Stimulated activated CD8-positive, alpha-beta memory T cell treated with anti-CD3 and anti-CD28 coated beads, Interleukin-12 subunit alpha, Interleukin-12 subunit beta, amount 100 ng/mL, for 24 hours (primary cell): ENCODE measurements around the gene NFIX.

Experiments
- DNase-seq: peaks from one replicate; pipeline ENCODE4 v3.0.0-alpha.2; 2020; ENCODE audit errors: extremely low read depth

The NFIX gene

DNA sequence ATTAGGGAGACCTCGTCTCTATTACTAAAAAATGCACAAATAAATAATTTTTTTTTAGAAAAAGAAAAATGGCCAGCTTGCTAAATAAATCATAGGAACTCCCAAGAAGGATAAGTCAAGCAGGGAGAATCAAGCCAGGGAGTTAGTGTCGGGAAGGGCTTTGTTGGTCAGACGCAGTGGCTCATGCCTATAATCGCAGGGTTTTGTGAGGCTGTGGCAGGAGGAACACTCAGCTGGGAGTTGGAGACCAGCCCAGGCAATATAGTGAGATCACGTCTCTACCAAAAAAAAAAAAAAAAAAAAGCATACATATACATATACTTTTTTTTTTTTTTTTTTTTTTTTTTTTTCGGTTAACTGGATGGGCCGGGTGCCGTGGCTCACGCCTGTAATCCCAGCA, 131.8 kb downstream of the NFIX start:
- no peak for DNase-seq

DNA sequence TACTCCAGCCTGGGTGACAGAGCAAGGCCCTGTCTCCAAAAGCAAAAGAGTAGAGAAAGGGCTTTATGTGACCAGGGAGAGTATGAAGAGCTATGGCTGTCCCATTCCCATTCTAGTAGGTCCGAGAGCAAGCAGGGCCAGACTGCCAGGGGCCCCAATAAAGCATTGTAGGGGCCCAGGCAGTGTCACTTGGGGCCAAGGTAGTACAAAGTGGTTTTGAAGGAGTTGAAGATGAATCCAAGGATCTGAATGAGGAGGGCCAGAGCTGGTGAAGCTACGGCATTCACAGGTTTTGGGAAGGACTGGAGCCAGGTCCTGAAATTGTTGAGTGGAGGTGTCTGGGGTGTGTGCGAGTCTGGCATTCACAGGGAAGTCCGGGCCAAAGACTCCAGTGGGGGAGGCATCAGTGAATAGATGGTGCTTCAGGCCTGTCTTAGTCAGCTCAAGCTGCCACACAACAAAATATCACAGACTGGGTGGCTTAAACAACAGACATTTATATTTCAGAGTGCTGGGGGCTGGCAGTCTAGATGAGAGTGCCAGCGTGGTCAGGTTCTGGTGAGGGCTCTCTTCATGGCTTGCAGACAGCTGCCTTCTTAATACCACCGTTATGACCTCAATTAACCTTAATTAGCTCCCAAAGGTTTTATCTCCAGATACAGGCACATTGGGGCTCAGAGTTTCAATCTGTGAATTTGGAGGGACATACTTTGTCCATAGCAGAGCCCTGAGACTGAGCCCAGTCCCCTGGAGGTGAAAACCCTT, 132.7 kb downstream of the NFIX start:
- no peak for DNase-seq

DNA sequence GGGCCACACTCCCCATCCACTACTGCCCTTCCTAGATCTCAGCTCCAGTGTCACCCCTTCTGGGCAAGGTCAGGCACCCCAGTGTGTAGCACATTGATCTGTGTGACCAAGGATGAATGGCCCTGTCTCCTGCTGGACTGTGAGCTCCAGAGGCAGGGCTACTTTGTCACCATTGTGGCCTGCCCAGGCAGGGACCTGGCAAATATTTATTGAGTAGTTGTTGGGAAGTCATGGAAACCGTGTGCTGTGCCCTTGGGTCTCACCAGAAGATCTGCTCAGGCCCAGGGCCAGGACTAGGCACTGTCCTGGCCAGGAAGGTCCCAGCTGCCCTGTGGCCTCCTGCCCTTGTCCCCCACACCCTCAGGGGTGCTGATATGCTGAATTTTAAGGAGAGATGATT, 133.3 kb downstream of the NFIX start:
- no peak for DNase-seq

DNA sequence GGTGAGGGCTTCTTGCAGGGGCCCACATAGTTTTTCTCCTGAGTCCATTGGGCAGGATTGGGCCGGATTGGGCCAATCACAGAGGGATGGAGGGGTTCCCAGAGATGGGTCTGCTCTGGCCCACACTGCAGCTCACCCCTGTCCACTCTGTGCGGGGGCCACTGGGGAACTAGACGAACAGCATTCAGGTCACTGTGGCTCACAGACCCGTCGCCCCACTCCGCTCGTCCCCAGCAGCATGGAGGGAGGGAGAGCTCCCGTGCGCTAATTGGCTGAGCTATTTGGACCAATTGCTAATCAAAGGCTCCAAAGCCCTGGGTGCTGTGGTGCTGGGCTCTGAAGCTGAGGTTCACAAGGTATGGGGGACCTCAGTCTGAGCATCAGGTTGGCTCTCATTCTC, 134.1 kb downstream of the NFIX start:
- DNase-seq, result no peak

DNA sequence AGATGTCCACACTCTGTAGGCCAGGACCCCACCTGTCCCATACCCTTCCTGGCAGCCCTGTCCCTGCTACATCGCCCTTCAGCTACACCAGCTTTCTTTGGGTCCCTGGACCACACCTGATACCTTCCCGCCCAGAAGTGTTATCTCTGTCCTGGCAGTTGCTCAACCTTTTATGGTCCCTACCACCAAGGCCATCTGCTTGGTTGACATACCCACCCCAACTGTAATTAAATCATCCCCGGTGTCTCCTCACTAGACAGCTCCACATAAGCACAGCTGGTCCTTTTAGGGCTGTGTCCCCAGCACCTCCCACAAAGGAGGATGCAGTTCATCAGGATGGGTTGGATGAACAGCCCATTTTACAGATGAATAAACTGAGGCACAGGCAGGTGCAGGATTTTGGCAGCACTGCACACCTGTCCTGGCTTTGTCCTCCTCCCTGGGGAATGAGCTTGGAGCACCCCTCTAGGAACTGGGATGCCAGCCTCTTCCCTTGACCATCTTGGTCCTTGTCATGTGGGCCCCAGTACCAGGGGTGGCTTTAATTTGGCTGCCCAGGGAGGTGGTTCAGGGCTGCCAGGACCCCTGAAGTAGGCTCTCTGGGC, 135.7 kb downstream of the NFIX start:
- DNase-seq, result no peak

DNA sequence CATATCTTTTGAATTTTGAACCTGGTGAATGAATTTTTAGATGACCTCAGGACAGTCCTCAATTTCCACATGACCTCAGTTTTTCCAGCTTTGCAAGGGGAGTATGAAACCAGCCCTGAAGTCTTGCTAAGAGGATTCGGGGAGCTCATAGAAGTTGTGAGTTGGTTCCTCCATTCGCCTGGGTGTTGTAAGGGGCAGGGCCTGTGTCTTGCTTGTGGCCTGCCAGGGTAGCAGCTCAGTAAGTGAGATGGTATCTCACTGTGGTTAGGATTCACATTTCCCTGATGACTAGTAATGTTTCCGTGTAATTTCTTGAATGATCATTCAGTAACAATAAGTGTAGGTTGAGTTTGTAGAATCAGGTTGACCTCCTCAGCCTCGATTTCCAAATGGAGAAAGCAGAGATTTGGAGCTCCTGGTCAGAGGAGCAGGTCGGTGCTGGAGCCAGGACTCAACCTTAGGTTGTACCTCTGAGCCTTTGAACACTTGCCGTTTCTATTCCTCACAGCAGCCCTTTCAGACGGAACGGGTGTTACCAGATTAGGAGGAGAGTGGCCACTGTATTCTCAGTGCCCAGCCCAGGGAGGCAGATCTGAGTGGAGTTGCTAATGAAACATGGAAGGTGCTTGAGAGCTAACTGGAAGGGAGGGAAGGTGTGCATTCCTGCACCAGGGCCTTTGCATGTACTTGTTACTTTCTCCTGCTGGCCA, 137.4 kb downstream of the NFIX start:
- DNase-seq, result no peak

DNA sequence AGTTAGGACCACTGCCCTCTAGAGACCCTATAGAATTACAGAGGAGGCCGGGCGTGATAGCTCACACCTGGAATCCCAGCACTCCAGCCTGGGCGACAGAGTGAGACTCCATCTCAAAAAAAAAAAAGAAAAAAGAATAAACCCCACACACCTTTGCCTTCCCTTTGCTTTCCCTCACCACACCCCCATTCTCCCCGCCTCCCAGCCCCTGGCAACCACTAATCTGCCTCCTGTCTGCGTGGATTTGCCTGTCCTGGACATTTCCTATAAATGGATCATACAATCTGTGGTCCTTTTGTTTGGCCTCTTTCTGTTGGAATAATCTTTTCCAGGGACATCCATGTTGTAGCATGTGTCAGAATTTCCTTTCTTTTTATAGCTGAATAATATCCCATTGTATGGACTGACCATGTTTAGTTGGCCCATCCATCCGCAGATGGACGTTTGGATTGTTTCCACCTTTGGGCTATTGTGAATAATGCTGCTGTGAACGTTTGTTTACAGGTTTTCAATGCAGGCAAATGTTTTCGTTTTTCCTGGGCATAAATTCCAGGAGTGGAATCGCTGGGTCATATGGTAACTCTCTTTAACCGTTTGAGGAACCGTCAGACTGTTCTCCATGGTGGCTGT, 138.1 kb downstream of the NFIX start:
- no peak for DNase-seq

DNA sequence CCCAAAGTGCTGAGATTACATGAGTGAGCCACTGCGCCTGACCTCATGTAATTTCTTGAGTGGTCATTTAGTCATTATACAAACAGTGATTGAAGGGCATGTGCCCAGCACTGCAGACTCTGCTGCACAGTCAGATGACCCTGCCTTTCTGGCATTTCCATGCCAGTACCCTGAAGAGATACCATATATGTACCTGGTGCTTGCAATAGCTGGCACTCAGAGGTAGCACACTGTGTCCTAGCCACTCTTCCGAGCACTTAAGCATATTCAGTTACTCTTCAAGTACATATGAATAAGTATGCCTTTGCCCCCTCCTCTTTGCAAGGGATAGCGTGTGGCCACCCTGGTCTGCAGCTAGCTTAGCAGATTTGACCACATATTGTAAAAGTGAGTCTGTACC, 139.4 kb downstream of the NFIX start:
- DNase-seq, result no peak

DNA sequence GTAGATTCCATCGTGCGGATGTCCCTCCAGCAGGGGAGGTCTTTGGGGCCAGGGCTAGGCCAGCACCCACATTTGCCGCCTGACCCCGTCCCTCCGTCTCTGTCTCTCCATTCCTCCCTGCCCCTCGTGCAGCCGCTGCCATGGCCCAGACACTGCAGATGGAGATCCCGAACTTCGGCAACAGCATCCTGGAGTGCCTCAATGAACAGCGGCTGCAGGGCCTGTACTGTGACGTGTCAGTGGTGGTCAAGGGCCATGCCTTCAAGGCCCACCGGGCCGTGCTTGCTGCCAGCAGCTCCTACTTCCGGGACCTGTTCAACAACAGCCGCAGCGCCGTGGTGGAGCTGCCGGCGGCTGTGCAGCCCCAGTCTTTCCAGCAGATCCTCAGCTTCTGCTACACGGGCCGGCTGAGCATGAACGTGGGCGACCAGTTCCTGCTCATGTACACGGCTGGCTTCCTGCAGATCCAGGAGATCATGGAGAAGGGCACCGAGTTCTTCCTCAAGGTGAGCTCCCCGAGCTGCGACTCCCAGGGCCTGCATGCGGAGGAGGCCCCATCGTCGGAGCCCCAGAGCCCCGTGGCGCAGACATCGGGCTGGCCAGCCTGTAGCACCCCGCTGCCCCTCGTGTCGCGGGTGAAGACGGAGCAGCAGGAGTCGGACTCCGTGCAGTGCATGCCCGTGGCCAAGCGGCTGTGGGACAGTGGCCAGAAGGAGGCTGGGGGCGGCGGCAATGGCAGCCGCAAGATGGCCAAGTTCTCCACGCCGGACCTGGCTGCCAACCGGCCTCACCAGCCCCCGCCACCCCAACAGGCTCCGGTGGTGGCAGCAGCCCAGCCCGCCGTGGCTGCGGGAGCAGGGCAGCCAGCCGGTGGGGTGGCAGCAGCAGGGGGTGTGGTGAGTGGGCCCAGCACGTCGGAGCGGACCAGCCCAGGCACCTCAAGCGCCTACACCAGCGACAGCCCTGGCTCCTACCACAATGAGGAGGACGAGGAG, 140.1 kb downstream of the NFIX start:
- no peak for DNase-seq

DNA sequence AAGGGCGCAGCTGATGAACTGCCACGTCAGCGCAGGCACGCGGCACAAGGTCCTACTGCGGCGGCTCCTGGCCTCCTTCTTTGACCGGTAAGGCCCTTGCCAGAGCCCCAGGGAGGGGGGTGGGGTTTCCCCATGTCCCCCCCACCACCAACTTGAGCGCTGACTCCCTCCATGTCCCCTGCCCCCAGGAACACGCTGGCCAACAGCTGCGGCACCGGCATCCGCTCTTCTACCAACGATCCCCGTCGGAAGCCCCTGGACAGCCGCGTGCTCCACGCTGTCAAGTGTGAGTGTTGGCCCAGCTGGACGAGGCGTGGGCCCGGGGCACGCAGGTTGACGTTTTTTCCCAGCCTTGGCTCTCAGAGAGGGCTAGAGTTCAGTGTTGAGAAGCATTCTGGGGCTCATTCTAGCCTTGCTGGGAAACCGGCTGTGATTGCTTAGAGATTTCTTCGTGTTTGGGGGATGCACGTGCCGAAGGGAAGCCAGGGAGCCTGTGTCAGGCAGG, 142.1 kb downstream of the NFIX start:
- no peak for DNase-seq

DNA sequence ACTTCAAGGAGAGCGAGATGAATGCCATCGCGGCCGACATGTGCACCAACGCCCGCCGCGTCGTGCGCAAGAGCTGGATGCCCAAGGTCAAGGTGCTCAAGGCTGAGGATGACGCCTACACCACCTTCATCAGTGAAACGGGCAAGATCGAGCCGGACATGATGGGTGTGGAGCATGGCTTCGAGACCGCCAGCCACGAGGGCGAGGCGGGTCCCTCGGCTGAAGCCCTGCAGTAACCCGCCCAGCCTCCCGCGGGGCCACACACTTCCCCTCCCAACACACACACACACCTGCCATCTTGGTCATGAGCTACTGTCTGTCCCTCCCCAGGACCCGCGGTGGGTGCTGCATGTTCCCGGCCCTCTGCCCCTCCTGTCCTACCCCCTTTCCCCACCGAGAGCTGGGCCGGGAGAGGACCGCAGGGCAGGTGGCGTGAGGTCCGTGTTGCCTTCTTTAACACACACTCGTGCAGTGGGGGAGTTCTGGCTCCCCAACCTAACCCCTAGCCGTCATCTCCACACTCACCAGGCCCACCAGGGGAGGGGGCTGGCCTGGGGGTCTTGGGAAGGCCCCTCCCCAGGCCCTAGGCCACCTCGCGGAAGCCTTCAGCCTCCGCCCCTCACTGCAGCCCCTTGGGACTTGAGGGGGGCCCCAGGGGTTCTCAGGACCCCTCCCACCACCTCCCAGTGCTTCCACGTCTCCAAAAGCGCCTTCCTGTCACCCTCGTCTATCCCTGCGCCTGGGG, 143.1 kb downstream of the NFIX start:
- no peak for DNase-seq

DNA sequence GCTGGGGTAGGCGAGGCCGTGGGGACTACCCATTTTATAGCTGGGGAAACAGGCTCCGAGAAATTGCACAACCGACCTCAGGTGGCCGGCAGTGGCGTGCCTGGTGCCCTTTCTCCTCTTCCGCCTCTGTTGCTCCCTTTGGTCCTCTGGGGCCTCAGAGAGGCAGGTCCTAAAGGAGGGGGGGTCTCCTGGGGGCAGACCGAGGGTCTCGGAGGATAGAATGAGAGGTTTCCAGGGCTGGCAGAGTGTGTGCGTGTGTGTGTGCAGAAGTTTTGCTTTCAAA, 143.6 kb downstream of the NFIX start:
- DNase-seq, result no peak

DNA sequence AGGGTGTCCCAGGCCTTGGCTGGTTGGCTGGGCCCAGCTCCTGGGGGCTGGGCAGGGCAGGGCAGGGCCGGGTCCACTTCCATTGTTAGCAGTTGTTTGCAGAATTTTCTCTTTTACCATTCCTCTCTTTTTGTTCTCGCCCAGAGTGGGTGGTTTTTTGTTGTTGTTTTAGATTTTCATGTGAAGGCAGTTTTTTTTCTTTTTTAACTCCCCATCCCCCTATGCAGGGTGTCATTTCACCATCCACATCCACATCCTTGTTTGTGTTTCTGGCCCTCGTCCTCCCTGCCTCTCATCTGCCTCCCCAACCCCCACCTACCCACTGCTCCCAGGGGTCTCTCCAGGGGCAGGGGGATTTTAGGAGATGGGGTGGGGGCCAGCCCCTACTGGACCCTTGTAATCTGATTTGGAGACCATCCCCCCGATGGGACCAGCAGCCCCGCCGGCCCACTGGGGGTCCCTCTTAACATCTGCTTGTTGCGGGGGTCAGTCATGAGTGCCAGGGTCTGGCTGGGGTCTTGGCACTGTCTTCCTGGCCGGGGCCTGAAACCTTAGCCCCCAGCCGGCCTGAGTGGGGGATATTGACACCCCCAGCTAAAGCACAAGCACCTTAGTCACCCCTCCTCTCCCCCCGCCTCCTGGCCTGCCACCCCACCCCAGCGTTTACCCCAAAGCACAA, 144.5 kb downstream of the NFIX start:
- no peak for DNase-seq

DNA sequence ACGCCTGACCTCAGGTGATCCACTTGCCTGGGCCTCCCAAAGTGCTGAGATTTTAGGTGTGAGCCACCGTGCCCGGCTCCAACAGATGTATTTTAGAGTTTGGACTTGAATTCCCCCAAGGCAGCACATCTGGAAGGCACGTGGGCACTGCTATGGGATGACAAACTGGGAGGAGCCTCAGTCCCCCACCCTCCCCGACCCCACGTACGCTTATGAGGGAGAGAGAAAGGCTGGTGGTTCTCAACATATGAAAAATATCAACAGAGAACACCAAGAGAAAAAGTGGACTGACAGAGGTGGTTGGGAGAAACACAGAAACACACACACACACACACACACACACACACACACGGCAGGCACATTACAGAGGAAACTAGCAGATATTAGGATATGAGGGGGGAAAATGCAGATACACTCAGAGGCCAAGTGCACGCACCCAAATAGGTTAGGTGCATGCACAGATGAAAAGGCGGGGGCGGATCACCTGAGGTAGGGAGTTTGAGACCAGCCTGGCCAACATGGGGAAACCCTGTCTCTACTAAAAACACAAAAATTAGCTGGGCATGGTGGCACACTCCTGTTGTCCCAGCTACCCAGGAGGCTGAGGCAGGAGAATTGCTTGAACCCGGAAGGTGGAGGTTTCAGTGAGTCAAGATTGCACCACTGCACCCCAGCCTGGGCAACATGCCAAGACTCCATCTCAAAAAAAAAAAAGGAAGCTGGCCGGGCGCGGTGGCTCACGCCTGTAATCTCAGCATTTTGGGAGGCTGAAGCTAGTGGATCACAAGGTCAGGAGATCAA, 151.7 kb downstream of the NFIX start:
- no peak for DNase-seq
